IMR-90 (cell line): ENCODE results near the gene RNF38. TPM values are rescaled to one million over a fixed set of nuclear protein-coding genes. Genes with fewer than 3 reads are reported as not detected.

ENCODE experiments used
- ATAC-seq: fragments of 200-7000 bp; cut with Tn5 transposase; 2 replicates; pipeline ENCODE4 v1.9.1; 2020; ENCODE audit warnings: low read depth, mild to moderate bottlenecking, moderate library complexity
- BruUV-seq: library from RNA; stranded (reverse); fragments of 400-500 nt; replicated peaks from 2 replicates; lab custom pipeline; 2021; lab: Mats Ljungman, UMichigan
- CTCF ChIA-PET: fragments of 300-600 bp; formaldehyde crosslinking; extraction: SDS; loops from one replicate; lab custom pipeline; 2021; ENCODE audit warnings: antibody characterized with exemption; lab: Yijun Ruan, JAX
- POLR2A ChIA-PET: fragments of 300-600 bp; sonication (Branson Sonifier 250); formaldehyde crosslinking; loops from one replicate; lab custom pipeline; 2022; ENCODE audit warnings: antibody characterized with exemption; ENCODE audit not compliant: unreplicated experiment; lab: Charles Lee
- DNase-seq: peaks from one replicate; pipeline ENCODE4 v3.0.0; 2013
- H2AFZ ChIP-seq: replicated peaks from 2 replicates; pipeline ENCODE3; 2013; ENCODE audit warnings: low read length, mild to moderate bottlenecking; ENCODE audit not compliant: poor library complexity
- H2AK5ac ChIP-seq: 2 replicates; pipeline ENCODE4 v1.6.1; 2013; ENCODE audit warnings: low read depth, low read length, inconsistent platforms
- H2AK9ac ChIP-seq: replicated peaks from 2 replicates; pipeline ENCODE3; 2013; ENCODE audit warnings: mild to moderate bottlenecking, low read depth, low read length, moderate library complexity; ENCODE audit not compliant: poor library complexity
- H2BK120ac ChIP-seq: 2 replicates; pipeline ENCODE4 v1.6.1; 2013; ENCODE audit warnings: low read depth, low read length, inconsistent platforms
- H2BK15ac ChIP-seq: 3 replicates; pipeline ENCODE4 v1.6.1; 2013; ENCODE audit warnings: low read depth, low read length, inconsistent platforms
- H2BK20ac ChIP-seq: 2 replicates; pipeline ENCODE4 v1.6.1; 2013; ENCODE audit warnings: low read depth, mild to moderate bottlenecking, inconsistent platforms, low read length, moderate library complexity
- H2BK5ac ChIP-seq: 2 replicates; pipeline ENCODE4 v1.6.1; 2013; ENCODE audit warnings: mild to moderate bottlenecking, low read depth, low read length, inconsistent platforms; ENCODE audit not compliant: poor library complexity, severe bottlenecking
- H3K14ac ChIP-seq: replicated peaks from 2 replicates; pipeline ENCODE4 v1.6.1; 2013; ENCODE audit warnings: low read depth, low read length, inconsistent platforms
- H3K18ac ChIP-seq: 2 replicates; pipeline ENCODE4 v1.6.1; 2013; ENCODE audit warnings: low read depth, low read length, control low read depth
- H3K23ac ChIP-seq: 2 replicates; pipeline ENCODE4 v1.6.1; 2013; ENCODE audit warnings: low read depth, low read length, inconsistent platforms
- H3K27ac ChIP-seq: 2 replicates; pipeline ENCODE4 v1.5.1; 2013; ENCODE audit warnings: mild to moderate bottlenecking, control low read depth, low read length; ENCODE audit not compliant: insufficient read depth
- H3K27me3 ChIP-seq: 2 replicates; pipeline ENCODE4 v1.6.1; 2013; ENCODE audit warnings: low read length; ENCODE audit not compliant: control insufficient read depth, insufficient read depth
- H3K36me3 ChIP-seq: 2 replicates; pipeline ENCODE4 v1.6.1; 2013; ENCODE audit warnings: low read length, mixed read lengths; ENCODE audit not compliant: control insufficient read depth, insufficient read depth
- H3K4ac ChIP-seq: 2 replicates; pipeline ENCODE4 v1.6.1; 2013; ENCODE audit warnings: low read depth, low read length, inconsistent platforms
- H3K4me1 ChIP-seq: 2 replicates; pipeline ENCODE4 v1.6.1; 2013; ENCODE audit warnings: low read length, mixed read lengths; ENCODE audit not compliant: control insufficient read depth, insufficient read depth
- H3K4me2 ChIP-seq: 2 replicates; pipeline ENCODE4 v1.6.1; 2013; ENCODE audit warnings: low read depth, mild to moderate bottlenecking, control low read depth, low read length, moderate library complexity
- H3K4me3 ChIP-seq: 2 replicates; pipeline ENCODE4 v1.5.1; 2013; ENCODE audit warnings: low read depth, mild to moderate bottlenecking, control low read depth, low read length, moderate library complexity; ENCODE audit not compliant: insufficient read depth
- H3K56ac ChIP-seq: 2 replicates; pipeline ENCODE4 v1.6.1; 2013; ENCODE audit warnings: low read length, inconsistent platforms; ENCODE audit not compliant: insufficient read depth; ENCODE audit errors: extremely low read depth
- H3K79me1 ChIP-seq, 2 experiments: 2 replicates each; pipeline ENCODE4 v1.6.1; 2013; ENCODE audit warnings: low read length in 2 of 2, inconsistent platforms in 1 of 2, low read depth in 1 of 2
- H3K9ac ChIP-seq: 2 replicates; pipeline ENCODE4 v1.6.1; 2013; ENCODE audit warnings: low read depth, low read length, control low read depth
- H3K9me1 ChIP-seq: 2 replicates; pipeline ENCODE4 v1.6.1; 2013; ENCODE audit warnings: low read length, inconsistent platforms; ENCODE audit not compliant: insufficient read depth
- H3K9me3 ChIP-seq: 2 replicates; pipeline ENCODE4 v1.6.1; 2013; ENCODE audit warnings: low read length; ENCODE audit not compliant: control insufficient read depth, insufficient read depth
- H4K20me1 ChIP-seq: 2 replicates; pipeline ENCODE4 v1.6.1; 2013; ENCODE audit warnings: low read length, inconsistent platforms; ENCODE audit not compliant: insufficient read depth
- H4K5ac ChIP-seq: 2 replicates; pipeline ENCODE4 v1.6.1; 2013; ENCODE audit warnings: mild to moderate bottlenecking, low read depth, low read length, control low read depth
- H4K8ac ChIP-seq, 2 experiments: 2 replicates each; pipeline ENCODE4 v1.6.1; 2013; ENCODE audit warnings: low read depth in 2 of 2, low read length in 2 of 2, control low read depth in 1 of 2, inconsistent platforms in 1 of 2
- H4K91ac ChIP-seq: 2 replicates; pipeline ENCODE4 v1.6.1; 2013; ENCODE audit warnings: low read depth, low read length, inconsistent platforms; ENCODE audit not compliant: insufficient read depth
- BHLHE40 ChIP-seq: fragments of 150-350 bp; IDR thresholded peaks from 2 replicates; pipeline ENCODE4 v1.6.1; 2016; ENCODE audit warnings: mild to moderate bottlenecking, low read depth, low read length
- CEBPB ChIP-seq: IDR thresholded peaks from 2 replicates; pipeline ENCODE4 v1.6.1; 2012; ENCODE audit warnings: low read depth, low read length, improper control_type of control experiment
- CHD1 ChIP-seq: IDR thresholded peaks from 2 replicates; pipeline ENCODE4 v1.6.1; 2012; ENCODE audit warnings: low read depth, low read length, improper control_type of control experiment
- FOS ChIP-seq: fragments of 150-350 bp; IDR thresholded peaks from 2 replicates; pipeline ENCODE4 v1.6.1; 2016; ENCODE audit warnings: low read depth, low read length
- MAFK ChIP-seq: IDR thresholded peaks from 2 replicates; pipeline ENCODE4 v1.6.1; 2012; ENCODE audit warnings: low read depth, low read length, improper control_type of control experiment
- MAZ ChIP-seq: IDR thresholded peaks from 2 replicates; pipeline ENCODE4 v1.6.1; 2012; ENCODE audit warnings: low read depth, mild to moderate bottlenecking, low read length, improper control_type of control experiment, moderate library complexity, borderline replicate concordance
- MXI1 ChIP-seq: IDR thresholded peaks from 2 replicates; pipeline ENCODE4 v1.6.1; 2012; ENCODE audit warnings: low read depth, mild to moderate bottlenecking, low read length, moderate library complexity, borderline replicate concordance
- NFE2L2 ChIP-seq: fragments of 150-350 bp; IDR thresholded peaks from 2 replicates; pipeline ENCODE4 v1.6.1; 2016; ENCODE audit warnings: low read depth, mild to moderate bottlenecking, low read length
- POLR2A ChIP-seq: IDR thresholded peaks from 2 replicates; pipeline ENCODE4 v1.6.1; 2012; ENCODE audit warnings: mild to moderate bottlenecking, low read depth, low read length
- RAD21 ChIP-seq: IDR thresholded peaks from 2 replicates; pipeline ENCODE4 v1.6.1; 2012; ENCODE audit warnings: low read length, improper control_type of control experiment
- RCOR1 ChIP-seq: IDR thresholded peaks from 2 replicates; pipeline ENCODE4 v1.6.1; 2012; ENCODE audit warnings: mild to moderate bottlenecking, low read length, improper control_type of control experiment; ENCODE audit not compliant: insufficient replicate concordance
- RFX5 ChIP-seq: IDR thresholded peaks from 2 replicates; pipeline ENCODE4 v1.8.0; 2012; ENCODE audit warnings: low read depth, mild to moderate bottlenecking, low read length, moderate library complexity
- SMC3 ChIP-seq: fragments of 150-350 bp; IDR thresholded peaks from 2 replicates; pipeline ENCODE4 v1.6.1; 2016; ENCODE audit warnings: low read depth, mild to moderate bottlenecking, antibody characterized with exemption, low read length, moderate library complexity
- WGBS, 2 experiments: methylation state at CpG; one replicate each; pipeline versions ENCODE4 v1.1.5 to v1.1.7; 2013; ENCODE audit warnings: missing lambda C conversion rate in 2 of 2; ENCODE audit not compliant: insufficient read length in 1 of 2; ENCODE audit errors: extremely low coverage in 2 of 2; 5-methylcytosine and 5-hydroxymethylcytosine counted together
- dilution Hi-C: fragments of 300-500 bp; cut with HindIII; formaldehyde crosslinking; loops from one replicate; pipeline ENCODE4 v1.14.3; 2018; ENCODE audit warnings: low sequenced_read_pairs; ENCODE audit not compliant: unreplicated experiment
- in situ Hi-C: fragments of 300-500 bp; cut with MboI; formaldehyde crosslinking; loops from 3 replicates; pipeline ENCODE4 v1.14.3; 2019; ENCODE audit warnings: low sequenced_read_pairs, inconsistent platforms, mixed read lengths
- intact Hi-C: fragments of 100-400 bp; cut with micrococcal nuclease; formaldehyde crosslinking; loops from 2 replicates; pipeline ENCODE4 v1.10.0; 2022
- polyA plus RNA-seq, 3 experiments: library from polyadenylated mRNA; depleted of rRNA; stranded (reverse); fragments of >200 nt; gene quantifications; 2 replicates each; pipeline ENCODE4 v1.2.3, GENCODE V29; 2012; ENCODE audit warnings: low replicate concordance in 1 of 3
- total RNA-seq: library from RNA; depleted of rRNA; stranded (reverse); fragments of >200 nt; gene quantifications from 2 replicates; pipeline ENCODE4 v1.2.3, GENCODE V29; 2012
- TF ChIP-seq, protein P1 (sequence below): conservative IDR thresholded peaks from 2 replicates; pipeline ENCODE4 v1.5.1; 2012; ENCODE audit warnings: mild to moderate bottlenecking, low read depth, low read length, improper control_type of control experiment
- TF ChIP-seq, protein P2 (sequence below): fragments of 150-350 bp; IDR thresholded peaks from 2 replicates; pipeline ENCODE4 v1.6.1; 2017; ENCODE audit warnings: mild to moderate bottlenecking, antibody characterized with exemption, low read length, low read depth
- TF ChIP-seq, protein P3 (sequence below): fragments of 150-350 bp; IDR thresholded peaks from 2 replicates; pipeline ENCODE4 v1.6.1; 2016; ENCODE audit warnings: low read depth, mild to moderate bottlenecking, low read length, moderate library complexity, borderline replicate concordance

Gene RNF38
- total and polyA plus RNA-seq, 2 of the 4 experiments (the other 2 are of a cell fraction): 8.8 to 11.2 TPM

DNA sequence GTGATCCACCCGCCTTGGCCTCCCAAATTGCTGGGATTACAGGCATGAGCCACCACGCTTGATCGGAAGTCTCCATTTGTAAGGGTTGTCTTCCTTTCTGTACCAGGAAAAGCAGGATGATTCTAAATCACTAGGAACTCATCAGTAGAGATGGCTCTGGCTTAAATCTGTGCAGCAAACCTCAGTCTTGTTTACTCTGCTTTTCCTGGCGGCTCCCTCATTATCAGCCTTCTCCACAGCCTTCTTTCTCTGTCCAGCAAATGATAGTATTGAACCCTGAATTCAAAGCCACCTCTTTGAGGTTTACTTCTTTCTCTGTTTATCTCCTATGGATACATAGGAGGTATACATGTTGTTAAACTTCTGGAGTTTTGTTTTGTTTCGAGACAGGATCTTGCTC lies 98.8 kb downstream of the RNF38 start:
- in situ Hi-C loops (no loop called here), dilution Hi-C loops (no loop called here), intact Hi-C loops (no loop called here)
- Histone ChIP-seq H2AK9ac (no peak overlapping the region), H3K27ac (no peak overlapping the region), H4K8ac (no peak overlapping the region), H2AFZ (no peak overlapping the region), H3K4me3 (no peak overlapping the region), H3K56ac (no peak overlapping the region), H3K4me1 (peaks cover 4% of the 10 kb centered on the region; the same call in 1 of the 2 replicates), H3K14ac (no peak overlapping the region), H2AK5ac (no peak overlapping the region), H4K20me1 (no peaks in the 10 kb centered on the region), H3K36me3 (no peaks in the 10 kb centered on the region), H3K9me3 (no peaks in the 10 kb centered on the region), H3K4ac (no peak overlapping the region), H3K4me2 (no peak overlapping the region), H2BK5ac (no peak overlapping the region), H3K23ac (no peak overlapping the region), H2BK20ac (no peak overlapping the region), H2BK15ac (no peak overlapping the region), H4K5ac (no peak overlapping the region), H3K18ac (no peak overlapping the region), H2BK120ac (no peak overlapping the region), H3K9ac (no peak overlapping the region), H3K79me1 (no peaks in the 10 kb centered on the region), H3K27me3 (no peaks in the 10 kb centered on the region), H4K91ac (no peak overlapping the region), H3K9me1 (peaks cover 3% of the 10 kb centered on the region)
- BruUV-seq: no TSS peak
- WGBS, 2 experiments: 0% methylated on average over 1 of the region's 5 CpGs; no CpG with 5 or more reads in 1 of the 2 experiments
- TF ChIP-seq MXI1 (no peak), MAFK (no peak), MAZ (no peak), NFE2L2 (no peak), FOS (no peak), RFX5 (no peak), RAD21 (no peak), BHLHE40 (no peak), RCOR1 (no peak), SMC3 (no peak), CHD1 (no peak), POLR2A (no peak), CEBPB (no peak)
- TF ChIP-seq, protein P1, sequence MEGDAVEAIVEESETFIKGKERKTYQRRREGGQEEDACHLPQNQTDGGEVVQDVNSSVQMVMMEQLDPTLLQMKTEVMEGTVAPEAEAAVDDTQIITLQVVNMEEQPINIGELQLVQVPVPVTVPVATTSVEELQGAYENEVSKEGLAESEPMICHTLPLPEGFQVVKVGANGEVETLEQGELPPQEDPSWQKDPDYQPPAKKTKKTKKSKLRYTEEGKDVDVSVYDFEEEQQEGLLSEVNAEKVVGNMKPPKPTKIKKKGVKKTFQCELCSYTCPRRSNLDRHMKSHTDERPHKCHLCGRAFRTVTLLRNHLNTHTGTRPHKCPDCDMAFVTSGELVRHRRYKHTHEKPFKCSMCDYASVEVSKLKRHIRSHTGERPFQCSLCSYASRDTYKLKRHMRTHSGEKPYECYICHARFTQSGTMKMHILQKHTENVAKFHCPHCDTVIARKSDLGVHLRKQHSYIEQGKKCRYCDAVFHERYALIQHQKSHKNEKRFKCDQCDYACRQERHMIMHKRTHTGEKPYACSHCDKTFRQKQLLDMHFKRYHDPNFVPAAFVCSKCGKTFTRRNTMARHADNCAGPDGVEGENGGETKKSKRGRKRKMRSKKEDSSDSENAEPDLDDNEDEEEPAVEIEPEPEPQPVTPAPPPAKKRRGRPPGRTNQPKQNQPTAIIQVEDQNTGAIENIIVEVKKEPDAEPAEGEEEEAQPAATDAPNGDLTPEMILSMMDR: no peak
- TF ChIP-seq, protein P2, sequence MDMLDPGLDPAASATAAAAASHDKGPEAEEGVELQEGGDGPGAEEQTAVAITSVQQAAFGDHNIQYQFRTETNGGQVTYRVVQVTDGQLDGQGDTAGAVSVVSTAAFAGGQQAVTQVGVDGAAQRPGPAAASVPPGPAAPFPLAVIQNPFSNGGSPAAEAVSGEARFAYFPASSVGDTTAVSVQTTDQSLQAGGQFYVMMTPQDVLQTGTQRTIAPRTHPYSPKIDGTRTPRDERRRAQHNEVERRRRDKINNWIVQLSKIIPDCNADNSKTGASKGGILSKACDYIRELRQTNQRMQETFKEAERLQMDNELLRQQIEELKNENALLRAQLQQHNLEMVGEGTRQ: no peak
- TF ChIP-seq, protein P3, sequence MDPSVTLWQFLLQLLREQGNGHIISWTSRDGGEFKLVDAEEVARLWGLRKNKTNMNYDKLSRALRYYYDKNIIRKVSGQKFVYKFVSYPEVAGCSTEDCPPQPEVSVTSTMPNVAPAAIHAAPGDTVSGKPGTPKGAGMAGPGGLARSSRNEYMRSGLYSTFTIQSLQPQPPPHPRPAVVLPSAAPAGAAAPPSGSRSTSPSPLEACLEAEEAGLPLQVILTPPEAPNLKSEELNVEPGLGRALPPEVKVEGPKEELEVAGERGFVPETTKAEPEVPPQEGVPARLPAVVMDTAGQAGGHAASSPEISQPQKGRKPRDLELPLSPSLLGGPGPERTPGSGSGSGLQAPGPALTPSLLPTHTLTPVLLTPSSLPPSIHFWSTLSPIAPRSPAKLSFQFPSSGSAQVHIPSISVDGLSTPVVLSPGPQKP: no peak
- CTCF ChIA-PET: no interaction called here
- POLR2A ChIA-PET: no interaction called here
- DNase-seq (no peak), ATAC-seq (no peak)
